NT2/D1 (cell line): ENCODE results near the gene SLC7A5.
"Not testable (repeated sequence)": the region's sequence is repeated elsewhere in the genome, so short reads cannot be mapped to it uniquely, and the experiment has no call there.

ENCODE experiments used
- SUZ12 ChIP-seq: IDR thresholded peaks from 2 replicates; pipeline ENCODE4 v1.6.1; 2011; ENCODE audit not compliant: insufficient read length, insufficient read depth; ENCODE audit errors: extremely low read depth
- YY1 ChIP-seq: IDR thresholded peaks from 2 replicates; pipeline ENCODE4 v1.6.1; 2011; ENCODE audit not compliant: insufficient read length, insufficient read depth
- ZNF274 ChIP-seq: IDR thresholded peaks from 2 replicates; pipeline ENCODE4 v1.6.1; 2011; ENCODE audit warnings: mild to moderate bottlenecking, low read depth, low read length

- TF ChIP-seq ZNF274, YY1, SUZ12: not testable (repeated sequence)
Observed at GRCh38 chr16:87861300-87862099, 7.8 kb downstream of the SLC7A5 start.
